ENCODE results near the gene ZSCAN1. TPM values are rescaled to one million over a fixed set of nuclear protein-coding genes. Genes with fewer than 3 reads are reported as not detected.

The ZSCAN1 gene
- total and polyA plus RNA-seq, 2 experiments from 2014 or later = 0.33 to 1.1 TPM

DNA sequence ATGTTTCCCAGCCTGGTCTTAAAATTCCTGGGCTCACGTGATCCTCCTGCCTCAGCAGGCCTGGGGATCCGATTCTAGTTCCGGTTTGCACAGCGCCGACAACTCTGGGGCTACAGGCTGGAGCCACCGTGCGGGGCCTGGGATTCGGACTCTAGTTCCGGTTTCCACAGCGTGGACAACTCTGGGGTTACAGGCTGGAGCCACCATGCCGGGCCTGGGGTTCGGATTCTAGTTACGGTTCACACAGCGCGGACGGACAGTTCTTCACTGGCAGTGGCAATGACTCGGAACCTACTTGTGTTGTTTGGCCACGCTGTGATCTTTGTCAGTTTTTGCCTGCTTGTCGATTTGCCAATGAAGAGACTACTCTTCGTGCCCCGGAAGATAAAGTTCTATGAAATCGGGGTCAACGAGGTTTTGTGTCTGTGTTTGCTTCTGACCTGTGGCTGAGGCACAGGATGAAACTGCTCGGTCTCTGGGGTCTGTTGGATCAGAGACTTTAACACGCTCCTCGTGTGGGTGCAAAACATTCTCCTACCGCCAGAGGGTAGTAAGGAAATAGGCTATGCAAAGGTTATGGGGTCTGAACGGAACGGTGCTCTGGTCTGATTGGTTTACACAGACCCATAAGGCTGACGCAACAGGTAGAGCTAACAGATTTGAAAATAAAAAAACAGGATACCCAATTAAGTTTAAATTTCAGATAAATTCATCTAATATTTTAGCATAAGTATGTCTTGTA lies 12.1 kb upstream of the ZSCAN1 start:
- Histone ChIP-seq H3K79me2 (no peaks in the 10 kb centered on the region), H4K20me1 (ENCODE audit: insufficient read depth, poor library complexity, severe bottlenecking) (no peaks in the 10 kb centered on the region), H3K4me3 (no peak overlapping the region), H3K4me2 (no peak overlapping the region), H3K9me3 (ENCODE audit: low read depth) (no peaks in the 10 kb centered on the region), H3K4me1 (ENCODE audit: insufficient read depth) (no peaks in the 10 kb centered on the region), H3K36me3 (replicated peaks; ENCODE audit: insufficient read depth, low read depth) (no peaks in the 10 kb centered on the region), H3K27me3 (no peaks in the 10 kb centered on the region), H2AFZ (no peak overlapping the region), H3K9me2 (replicated peaks; ENCODE audit: insufficient read depth) (no peaks in the 10 kb centered on the region), H3K27ac (no peak overlapping the region)
- DNase-seq (ENCODE audit: low spot score) = peak; percentile 55
- TF ChIP-seq, protein P1, sequence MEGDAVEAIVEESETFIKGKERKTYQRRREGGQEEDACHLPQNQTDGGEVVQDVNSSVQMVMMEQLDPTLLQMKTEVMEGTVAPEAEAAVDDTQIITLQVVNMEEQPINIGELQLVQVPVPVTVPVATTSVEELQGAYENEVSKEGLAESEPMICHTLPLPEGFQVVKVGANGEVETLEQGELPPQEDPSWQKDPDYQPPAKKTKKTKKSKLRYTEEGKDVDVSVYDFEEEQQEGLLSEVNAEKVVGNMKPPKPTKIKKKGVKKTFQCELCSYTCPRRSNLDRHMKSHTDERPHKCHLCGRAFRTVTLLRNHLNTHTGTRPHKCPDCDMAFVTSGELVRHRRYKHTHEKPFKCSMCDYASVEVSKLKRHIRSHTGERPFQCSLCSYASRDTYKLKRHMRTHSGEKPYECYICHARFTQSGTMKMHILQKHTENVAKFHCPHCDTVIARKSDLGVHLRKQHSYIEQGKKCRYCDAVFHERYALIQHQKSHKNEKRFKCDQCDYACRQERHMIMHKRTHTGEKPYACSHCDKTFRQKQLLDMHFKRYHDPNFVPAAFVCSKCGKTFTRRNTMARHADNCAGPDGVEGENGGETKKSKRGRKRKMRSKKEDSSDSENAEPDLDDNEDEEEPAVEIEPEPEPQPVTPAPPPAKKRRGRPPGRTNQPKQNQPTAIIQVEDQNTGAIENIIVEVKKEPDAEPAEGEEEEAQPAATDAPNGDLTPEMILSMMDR (IDR thresholded peaks at IDR 0.05; ENCODE audit: poor library complexity) = peak; percentile 39
- TF ChIP-seq EZH2 (IDR thresholded peaks at IDR 0.05; ENCODE audit: borderline replicate concordance) (no peak), EZH2phosphoT487 (IDR thresholded peaks at IDR 0.05; ENCODE audit: low read depth, severe bottlenecking, unreplicated experiment) (no peak)
- WGBS (ENCODE audit: low lambda C conversion rate, missing lambda C conversion rate) = 68% methylated on average over 30 of the region's 30 CpGs

DNA sequence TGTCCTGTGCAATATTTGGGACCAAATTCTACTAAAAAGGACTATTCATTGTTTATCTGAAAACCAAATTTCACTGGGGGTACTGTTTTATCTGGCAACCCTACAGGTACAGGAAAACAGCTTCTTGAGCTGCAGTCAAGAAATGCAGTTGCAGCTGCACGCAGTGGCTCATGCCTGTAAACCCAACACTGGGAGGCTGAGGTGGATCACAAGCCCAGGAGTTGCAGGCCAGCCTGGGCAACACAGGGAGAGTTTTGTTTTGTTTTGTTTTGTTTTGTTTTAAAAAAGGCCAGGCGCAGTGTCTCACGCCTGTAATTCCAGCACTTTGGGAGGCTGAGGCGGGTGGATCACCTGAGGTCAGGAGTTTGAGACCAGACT lies 11.6 kb upstream of the ZSCAN1 start:
- Histone ChIP-seq H3K4me1 (ENCODE audit: insufficient read depth) (no peaks in the 10 kb centered on the region), H2AFZ (no peak overlapping the region), H3K36me3 (replicated peaks; ENCODE audit: insufficient read depth, low read depth) (no peaks in the 10 kb centered on the region), H4K20me1 (ENCODE audit: insufficient read depth, poor library complexity, severe bottlenecking) (no peaks in the 10 kb centered on the region), H3K9me2 (replicated peaks; ENCODE audit: insufficient read depth) (no peaks in the 10 kb centered on the region), H3K4me3 (no peak overlapping the region), H3K4me2 (no peak overlapping the region), H3K27me3 (no peaks in the 10 kb centered on the region), H3K27ac (no peak overlapping the region), H3K9me3 (ENCODE audit: low read depth) (no peaks in the 10 kb centered on the region), H3K79me2 (no peaks in the 10 kb centered on the region)
- 79% methylated on average over 4 of the region's 4 CpGs for WGBS (ENCODE audit: low lambda C conversion rate, missing lambda C conversion rate)
- no peak for DNase-seq (ENCODE audit: low spot score)
- no peak for TF ChIP-seq EZH2phosphoT487 (IDR thresholded peaks at IDR 0.05; ENCODE audit: low read depth, severe bottlenecking, unreplicated experiment)
- no peak for TF ChIP-seq EZH2 (IDR thresholded peaks at IDR 0.05; ENCODE audit: borderline replicate concordance)
- TF ChIP-seq, protein P1 (IDR thresholded peaks at IDR 0.05; ENCODE audit: poor library complexity) = no peak

DNA sequence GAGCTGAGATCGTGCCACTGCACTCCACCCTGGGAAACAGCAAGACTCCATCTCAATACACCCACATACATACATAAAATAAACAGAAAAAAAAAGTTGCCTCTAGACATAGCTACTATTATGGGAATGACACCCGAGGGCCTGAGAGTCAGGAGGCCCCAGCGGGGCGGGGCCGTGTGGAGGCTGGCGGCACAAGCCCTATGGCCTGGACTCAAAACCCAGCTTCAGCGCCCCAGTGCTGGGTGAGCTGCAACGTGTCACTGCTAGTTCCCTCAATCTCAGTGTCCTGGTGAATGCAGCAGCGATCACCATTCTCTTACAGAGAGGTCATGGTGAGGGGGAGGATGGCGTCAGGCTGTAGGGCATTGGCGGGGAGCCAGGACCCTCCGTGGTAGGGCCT lies 9.2 kb upstream of the ZSCAN1 start:
- 94% methylated on average over 12 of the region's 12 CpGs for WGBS (ENCODE audit: low lambda C conversion rate, missing lambda C conversion rate)

More for the DNA sequence above, 9.2 kb upstream of the ZSCAN1 start:
- no peaks in the 10 kb centered on the region for H4K20me1 ChIP-seq (ENCODE audit: insufficient read depth, poor library complexity, severe bottlenecking)
- TF ChIP-seq EZH2 (IDR thresholded peaks at IDR 0.05; ENCODE audit: borderline replicate concordance) = no peak
- no peak for TF ChIP-seq EZH2phosphoT487 (IDR thresholded peaks at IDR 0.05; ENCODE audit: low read depth, severe bottlenecking, unreplicated experiment)
- TF ChIP-seq, protein P1 (IDR thresholded peaks at IDR 0.05; ENCODE audit: poor library complexity) = no peak
- no peaks in the 10 kb centered on the region for H3K9me2 ChIP-seq (replicated peaks; ENCODE audit: insufficient read depth)
- H3K4me1 ChIP-seq (ENCODE audit: insufficient read depth) = no peaks in the 10 kb centered on the region
- H3K4me3 ChIP-seq = no peak overlapping the region
- H3K79me2 ChIP-seq = no peaks in the 10 kb centered on the region
- H3K36me3 ChIP-seq (replicated peaks; ENCODE audit: insufficient read depth, low read depth) = no peaks in the 10 kb centered on the region
- no peaks in the 10 kb centered on the region for H3K27me3 ChIP-seq
- no peak overlapping the region for H2AFZ ChIP-seq
- H3K4me2 ChIP-seq = no peak overlapping the region
- H3K9me3 ChIP-seq (ENCODE audit: low read depth) = no peaks in the 10 kb centered on the region
- H3K27ac ChIP-seq = no peak overlapping the region
- no peak for DNase-seq (ENCODE audit: low spot score)
